BLaER1 (cell line): ENCODE data around the gene CACNA2D3.

Experiments used
- H3K27ac ChIP-seq: shearing (Covaris generic); formaldehyde crosslinking; 2 replicates; pipeline ENCODE4 v1.8.1; 2022
- H3K27me3 ChIP-seq: shearing (Covaris generic); formaldehyde crosslinking; 2 replicates; pipeline ENCODE4 v1.8.1; 2022
- H3K36me3 ChIP-seq: shearing (Covaris generic); formaldehyde crosslinking; 2 replicates; pipeline ENCODE4 v1.8.1; 2022
- H3K4me1 ChIP-seq: shearing (Covaris generic); formaldehyde crosslinking; 2 replicates; pipeline ENCODE4 v1.8.1; 2022
- H3K4me2 ChIP-seq: shearing (Covaris generic); formaldehyde crosslinking; 2 replicates; pipeline ENCODE4 v1.8.1; 2022
- H3K4me3 ChIP-seq: shearing (Covaris generic); formaldehyde crosslinking; 2 replicates; pipeline ENCODE4 v1.8.1; 2022
- H3K9ac ChIP-seq: shearing (Covaris generic); formaldehyde crosslinking; 2 replicates; pipeline ENCODE4 v1.8.1; 2022
- H3K9me3 ChIP-seq: shearing (Covaris generic); formaldehyde crosslinking; 2 replicates; pipeline ENCODE4 v1.8.1; 2022
- H4K20me1 ChIP-seq: shearing (Covaris generic); formaldehyde crosslinking; 2 replicates; pipeline ENCODE4 v1.8.1; 2022
- Cebpa-rat ChIP-seq: shearing (Covaris generic); IDR thresholded peaks from 2 replicates; pipeline ENCODE4 v1.8.1; 2022

Gene CACNA2D3

DNA sequence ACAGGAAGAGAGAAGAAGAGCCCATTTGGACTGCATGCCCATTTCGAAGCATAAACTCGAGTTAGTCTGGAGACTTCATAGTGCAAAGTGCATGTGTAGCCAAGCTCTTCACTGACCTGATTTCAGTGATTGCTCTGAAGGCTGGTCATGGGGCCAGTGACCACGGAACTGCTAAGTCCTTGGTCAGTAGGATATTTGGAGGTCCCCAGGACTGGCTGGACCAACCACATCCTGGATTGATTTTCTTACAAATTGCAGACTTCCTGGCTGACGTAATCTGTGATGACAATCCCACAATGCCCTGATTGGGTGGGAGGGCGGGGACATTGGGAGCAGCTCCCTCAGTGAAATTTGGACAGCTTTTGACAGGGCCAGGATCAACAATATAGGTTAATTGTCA is 233.4 kb downstream of the CACNA2D3 start:
- Histone ChIP-seq H3K27me3 (no peaks in the 10 kb centered on the region), H3K4me3 (no peak overlapping the region), H3K4me1 (no peaks in the 10 kb centered on the region), H3K4me2 (no peak overlapping the region), H3K9ac (no peak overlapping the region), H4K20me1 (no peaks in the 10 kb centered on the region), H3K9me3 (no peaks in the 10 kb centered on the region), H3K36me3 (no peaks in the 10 kb centered on the region), H3K27ac (no peak overlapping the region)
- no peak for TF ChIP-seq Cebpa-rat

DNA sequence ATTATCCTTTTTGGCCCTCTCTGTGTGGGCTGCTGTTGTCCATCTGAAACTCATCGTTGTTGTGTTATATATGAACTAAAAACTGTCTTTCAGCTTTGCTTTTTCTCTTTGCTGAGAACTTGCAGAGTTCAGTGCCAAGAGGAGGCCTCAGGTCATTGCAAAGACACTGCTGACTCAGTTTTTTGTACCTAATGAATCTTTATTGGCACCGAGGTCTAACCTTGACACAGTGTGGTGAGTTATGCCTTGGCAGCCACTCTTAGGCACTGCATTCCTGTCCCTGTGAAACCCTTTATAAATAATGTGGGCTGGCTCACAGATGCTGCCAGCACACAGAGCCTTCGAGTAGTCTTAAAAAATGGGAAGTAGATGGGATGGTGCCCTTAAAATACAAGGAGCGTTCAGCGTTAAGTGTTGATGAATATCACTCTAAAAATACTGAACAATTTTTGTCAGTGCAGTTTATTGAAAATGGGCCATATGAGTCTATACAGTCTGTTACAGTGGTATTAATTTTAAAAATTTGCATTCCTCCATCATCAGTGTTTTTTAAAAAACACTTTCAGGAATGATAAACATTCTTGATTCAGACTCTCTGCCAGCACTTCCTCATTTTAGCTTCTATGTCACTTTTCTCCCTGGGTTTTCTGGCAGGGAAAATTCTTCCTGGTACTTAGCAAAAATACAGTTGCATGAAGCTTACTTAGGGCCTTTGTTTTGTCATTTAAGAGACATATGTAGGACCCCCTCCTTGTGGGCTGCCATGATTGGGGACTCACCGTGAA is 234.1 kb downstream of the CACNA2D3 start:
- Histone ChIP-seq H3K9me3 (no peaks in the 10 kb centered on the region), H3K4me3 (no peak overlapping the region), H3K36me3 (no peaks in the 10 kb centered on the region), H4K20me1 (no peaks in the 10 kb centered on the region), H3K9ac (no peak overlapping the region), H3K4me2 (no peak overlapping the region), H3K4me1 (no peaks in the 10 kb centered on the region), H3K27ac (no peak overlapping the region), H3K27me3 (no peaks in the 10 kb centered on the region)
- no peak for TF ChIP-seq Cebpa-rat

DNA sequence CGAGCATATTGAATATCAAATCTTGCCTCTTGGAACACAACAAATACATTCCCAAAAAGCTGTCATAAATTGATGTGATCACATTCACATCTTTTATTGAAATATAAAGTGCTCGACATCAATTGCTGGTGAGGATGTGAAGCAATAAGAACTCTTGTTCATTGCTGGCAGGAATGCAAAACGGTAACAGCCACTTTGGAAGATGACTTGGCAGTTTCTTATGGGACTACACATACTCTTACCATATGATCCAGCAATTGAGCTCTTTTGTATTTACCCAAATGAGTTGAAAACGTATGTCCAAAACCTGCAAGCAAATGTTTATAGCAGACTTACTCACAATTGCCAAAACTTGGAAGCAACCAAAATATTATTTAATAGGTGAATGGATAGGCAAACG is 234.9 kb downstream of the CACNA2D3 start:
- Histone ChIP-seq H3K9ac (no peak overlapping the region), H3K36me3 (no peaks in the 10 kb centered on the region), H3K4me1 (no peaks in the 10 kb centered on the region), H3K27ac (no peak overlapping the region), H3K27me3 (no peaks in the 10 kb centered on the region), H3K4me2 (no peak overlapping the region), H3K4me3 (no peak overlapping the region), H3K9me3 (no peaks in the 10 kb centered on the region), H4K20me1 (no peaks in the 10 kb centered on the region)
- no peak for TF ChIP-seq Cebpa-rat

DNA sequence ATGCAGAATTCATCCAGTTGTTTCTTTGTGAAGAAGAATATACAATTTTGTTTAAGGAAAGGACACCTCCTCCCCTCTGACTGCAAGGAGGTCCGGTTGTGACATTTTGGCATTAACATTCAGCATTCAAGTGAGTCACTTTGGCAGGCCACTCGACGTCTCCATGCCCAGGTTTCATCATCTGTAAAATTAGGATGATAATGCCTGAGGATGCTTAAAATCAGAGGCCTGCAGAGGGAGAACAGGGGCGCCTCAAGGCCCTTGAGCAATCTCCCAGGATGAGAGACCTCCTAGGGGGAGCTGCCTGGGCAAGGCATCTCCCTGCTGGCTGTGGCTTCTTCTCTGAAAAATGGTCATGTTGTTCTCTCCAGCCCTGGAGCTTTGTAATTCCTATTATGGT is 236.0 kb downstream of the CACNA2D3 start:
- Histone ChIP-seq H4K20me1 (no peaks in the 10 kb centered on the region), H3K9me3 (no peaks in the 10 kb centered on the region), H3K4me3 (no peak overlapping the region), H3K4me1 (no peaks in the 10 kb centered on the region), H3K27ac (no peak overlapping the region), H3K4me2 (no peak overlapping the region), H3K9ac (no peak overlapping the region), H3K27me3 (no peaks in the 10 kb centered on the region), H3K36me3 (no peaks in the 10 kb centered on the region)
- TF ChIP-seq Cebpa-rat, result no peak

DNA sequence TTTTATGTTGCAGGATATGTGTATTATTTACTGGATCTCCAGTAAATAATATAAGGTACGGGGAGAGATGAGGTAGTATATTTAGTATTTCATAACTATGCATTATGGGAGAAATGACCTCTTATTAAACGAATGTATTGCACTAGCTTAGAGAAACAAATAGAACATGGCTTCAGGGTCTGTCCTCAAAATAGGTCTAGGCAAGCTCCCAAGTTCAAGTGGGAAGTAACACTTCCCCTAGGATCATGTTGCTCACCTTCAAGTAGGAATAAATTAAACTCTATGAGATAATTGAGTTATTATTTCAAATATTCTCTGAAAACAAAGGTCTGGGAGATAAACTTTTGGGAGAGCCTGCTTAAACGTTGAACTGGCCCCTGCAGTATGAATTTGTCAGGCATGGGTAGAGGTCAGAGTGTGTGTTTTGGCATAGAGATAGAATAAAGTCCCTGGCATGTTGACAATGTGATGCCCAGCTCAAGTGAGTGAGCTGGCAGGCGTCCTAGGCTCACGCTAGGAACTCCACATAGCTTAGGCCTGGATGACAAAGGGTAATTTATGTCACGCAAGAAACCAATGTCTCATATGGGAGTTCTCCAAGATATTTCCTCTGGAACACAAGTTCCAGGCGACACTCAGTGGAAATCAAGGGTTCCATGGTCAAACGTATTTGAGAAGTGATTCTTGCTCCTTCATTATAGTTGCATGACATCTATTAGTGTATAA is 236.8 kb downstream of the CACNA2D3 start:
- no peak for TF ChIP-seq Cebpa-rat
- Histone ChIP-seq H4K20me1 (no peaks in the 10 kb centered on the region), H3K27ac (no peak overlapping the region), H3K4me1 (no peaks in the 10 kb centered on the region), H3K4me3 (no peak overlapping the region), H3K9ac (no peak overlapping the region), H3K4me2 (no peak overlapping the region), H3K27me3 (no peaks in the 10 kb centered on the region), H3K9me3 (no peaks in the 10 kb centered on the region), H3K36me3 (no peaks in the 10 kb centered on the region)

DNA sequence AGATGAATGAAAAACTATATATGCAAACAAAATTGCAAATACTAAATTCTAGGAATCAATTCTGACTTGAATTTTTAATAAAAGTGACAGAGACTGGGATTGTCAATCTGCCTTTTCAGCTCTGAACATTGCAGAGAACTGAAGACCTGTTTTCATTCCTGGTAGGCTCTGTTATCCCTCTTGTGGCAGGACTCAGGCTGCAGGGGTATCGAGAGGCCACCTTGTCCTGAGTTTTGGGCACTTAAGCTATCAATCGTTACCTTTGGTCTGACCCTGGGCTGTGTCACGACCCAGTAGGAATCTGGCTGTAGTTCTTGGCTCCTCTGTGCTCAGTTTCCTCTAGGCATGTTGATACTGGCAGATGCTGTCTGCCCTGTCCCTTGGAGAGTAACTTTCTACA is 238.0 kb downstream of the CACNA2D3 start:
- Histone ChIP-seq H3K27me3 (no peaks in the 10 kb centered on the region), H3K4me2 (no peak overlapping the region), H4K20me1 (no peaks in the 10 kb centered on the region), H3K9me3 (no peaks in the 10 kb centered on the region), H3K4me1 (no peaks in the 10 kb centered on the region), H3K9ac (no peak overlapping the region), H3K27ac (no peak overlapping the region), H3K36me3 (no peaks in the 10 kb centered on the region), H3K4me3 (no peak overlapping the region)
- no peak for TF ChIP-seq Cebpa-rat

DNA sequence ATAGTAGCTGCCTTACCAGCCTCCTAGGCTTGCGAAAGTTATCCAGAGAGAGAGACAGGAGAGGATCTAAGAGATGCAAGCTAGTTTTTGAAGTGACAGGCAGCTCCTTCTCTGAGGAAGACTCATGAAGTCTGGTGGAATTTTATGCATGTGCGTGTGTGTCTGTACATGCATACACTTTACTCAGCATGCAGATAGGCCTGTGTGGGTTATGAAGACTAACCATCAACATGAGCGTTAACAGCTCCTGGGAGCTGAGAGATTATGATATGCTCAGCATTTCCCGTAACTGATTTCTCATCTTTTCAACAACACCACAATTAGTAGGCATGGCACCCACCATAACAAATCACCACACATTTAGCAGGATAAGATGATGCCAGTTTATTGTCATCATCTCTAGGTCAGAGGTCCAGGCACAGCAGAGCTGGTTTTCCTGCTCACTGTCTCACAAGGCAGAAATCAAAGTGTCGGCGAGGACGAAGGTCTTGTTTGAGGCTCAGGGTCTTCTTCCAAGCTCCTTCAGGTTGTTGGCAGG is 239.5 kb downstream of the CACNA2D3 start:
- Histone ChIP-seq H3K4me1 (no peaks in the 10 kb centered on the region), H3K27me3 (no peaks in the 10 kb centered on the region), H3K27ac (no peak overlapping the region), H3K4me2 (no peak overlapping the region), H3K9ac (no peak overlapping the region), H3K36me3 (no peaks in the 10 kb centered on the region), H4K20me1 (no peaks in the 10 kb centered on the region), H3K9me3 (no peaks in the 10 kb centered on the region), H3K4me3 (no peak overlapping the region)
- no peak for TF ChIP-seq Cebpa-rat

DNA sequence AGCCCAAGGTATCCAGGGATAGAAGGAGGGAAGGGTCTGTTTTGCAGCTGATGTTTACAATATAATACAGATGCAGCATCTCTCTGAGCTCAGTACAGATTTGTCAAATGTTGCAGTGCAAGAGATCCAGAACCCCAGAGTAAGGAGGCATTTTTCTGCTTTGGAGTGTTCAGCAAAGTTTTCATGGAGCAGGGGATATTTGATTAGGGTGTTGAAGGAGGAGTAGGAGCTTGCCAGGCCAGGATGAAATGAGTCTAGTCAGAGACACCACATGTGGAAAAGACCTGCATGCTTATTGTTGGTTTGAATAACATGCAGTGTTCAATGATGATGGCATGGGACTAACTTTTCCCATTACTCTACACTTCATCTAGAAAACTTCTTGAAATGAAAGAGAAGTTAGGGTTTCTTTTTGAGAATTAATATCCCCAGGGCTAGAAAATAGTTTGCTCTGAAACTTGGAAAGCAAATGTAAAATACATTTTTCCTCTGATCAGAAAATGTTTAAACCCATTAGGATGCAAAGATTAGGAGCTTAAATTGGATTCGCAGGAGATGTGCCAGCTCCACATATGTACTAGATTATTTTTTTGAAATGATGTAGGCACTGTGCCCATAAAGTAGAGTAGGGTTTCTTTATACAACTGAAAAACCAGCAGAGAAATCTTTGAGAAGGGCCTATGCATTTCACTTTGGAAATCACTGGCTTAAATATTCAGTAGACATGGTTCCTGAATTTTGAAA is 243.8 kb downstream of the CACNA2D3 start:
- H3K4me2 ChIP-seq, result no peak overlapping the region
- no peak overlapping the region for H3K9ac ChIP-seq
- no peaks in the 10 kb centered on the region for H3K36me3 ChIP-seq
- no peak overlapping the region for H3K27ac ChIP-seq
- TF ChIP-seq Cebpa-rat, result no peak
- no peak overlapping the region for H3K4me3 ChIP-seq
- no peaks in the 10 kb centered on the region for H3K27me3 ChIP-seq
- H4K20me1 ChIP-seq, result no peaks in the 10 kb centered on the region
- H3K9me3 ChIP-seq, result no peaks in the 10 kb centered on the region
- no peaks in the 10 kb centered on the region for H3K4me1 ChIP-seq

DNA sequence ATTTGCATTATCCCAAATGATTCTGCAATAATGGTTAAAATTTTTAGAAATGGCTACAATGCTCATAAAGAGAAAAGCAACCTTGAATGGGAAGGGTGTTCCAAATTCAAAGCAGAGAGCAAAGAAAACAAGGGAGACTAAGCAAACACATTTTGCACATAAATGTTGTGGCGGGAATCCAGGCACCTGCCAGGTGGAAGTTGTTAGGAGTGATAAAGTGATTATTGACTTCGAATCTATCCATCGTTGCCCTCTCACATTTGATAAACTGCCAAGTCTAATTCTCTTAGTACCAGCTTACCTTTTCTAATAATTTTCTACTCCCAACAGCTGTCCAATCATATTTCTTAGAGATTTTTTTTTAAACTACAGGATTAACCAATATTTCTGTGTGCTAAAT is 244.5 kb downstream of the CACNA2D3 start:
- no peak overlapping the region for H3K9ac ChIP-seq
- no peaks in the 10 kb centered on the region for H3K4me1 ChIP-seq
- no peaks in the 10 kb centered on the region for H3K36me3 ChIP-seq
- no peak overlapping the region for H3K27ac ChIP-seq
- no peaks in the 10 kb centered on the region for H3K27me3 ChIP-seq
- H4K20me1 ChIP-seq, result no peaks in the 10 kb centered on the region
- H3K9me3 ChIP-seq, result no peaks in the 10 kb centered on the region
- no peak overlapping the region for H3K4me3 ChIP-seq
- no peak overlapping the region for H3K4me2 ChIP-seq
- no peak for TF ChIP-seq Cebpa-rat

DNA sequence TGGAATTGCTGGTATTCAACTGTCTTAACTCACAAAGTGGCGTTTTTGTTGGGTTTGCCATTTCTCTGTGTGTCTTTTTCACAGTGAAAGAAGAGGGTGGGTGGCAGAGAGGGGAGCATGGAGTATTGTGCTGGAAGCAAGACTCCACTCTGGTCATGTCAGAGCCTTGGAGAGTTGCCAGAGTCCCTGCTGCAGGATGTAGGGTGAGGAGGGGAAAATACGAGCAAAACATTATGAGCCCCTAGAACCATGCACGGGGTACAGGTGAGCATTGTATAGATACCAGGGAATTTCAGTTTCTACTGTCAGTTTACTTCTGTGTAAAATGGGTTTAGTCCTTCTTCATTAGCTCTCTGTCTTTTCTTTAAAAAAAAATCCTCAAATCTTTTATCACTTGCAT is 249.9 kb downstream of the CACNA2D3 start:
- no peaks in the 10 kb centered on the region for H3K27me3 ChIP-seq
- TF ChIP-seq Cebpa-rat, result no peak
- no peak overlapping the region for H3K27ac ChIP-seq
- no peaks in the 10 kb centered on the region for H3K36me3 ChIP-seq
- H4K20me1 ChIP-seq, result no peaks in the 10 kb centered on the region
- no peaks in the 10 kb centered on the region for H3K9me3 ChIP-seq
- H3K9ac ChIP-seq, result no peak overlapping the region
- H3K4me1 ChIP-seq, result peaks cover 9% of the 10 kb centered on the region
- H3K4me2 ChIP-seq, result no peak overlapping the region
- H3K4me3 ChIP-seq, result no peak overlapping the region
